ENCODE data around the gene KHDC1. TPM values are rescaled to one million over a fixed set of nuclear protein-coding genes. Genes with fewer than 3 reads are reported as not detected.
"Not testable (repeated sequence)": the region's sequence is repeated elsewhere in the genome, so short reads cannot be mapped to it uniquely, and the experiment has no call there.

KHDC1 gene
- total and polyA plus RNA-seq, 4 donors, result 5.0 to 19.4 (median 12.5) TPM

GRCh38 chr6:73200247-73200646, 62.7 kb downstream of the KHDC1 start:
- no CpG with 5 or more reads among the region's 3 CpGs for WGBS (ENCODE audit: insufficient coverage)
- H3K27ac ChIP-seq (ENCODE audit: low read depth, low read length), result no peak overlapping the region
- H3K9me3 ChIP-seq (ENCODE audit: control insufficient read depth, insufficient read depth, low read length), result no peaks in the 10 kb centered on the region
- H3K4me3 ChIP-seq (ENCODE audit: low read depth, low read length), result no peak overlapping the region
- H3K4me1 ChIP-seq (ENCODE audit: control insufficient read depth, insufficient read depth, low read length), result no peaks in the 10 kb centered on the region
- DNase-seq (ENCODE audit: low read depth in 4 of 6, low spot score in 6 of 6), result no peak
- no peaks in the 10 kb centered on the region for H3K36me3 ChIP-seq (ENCODE audit: control insufficient read depth, insufficient read depth, low read length)
- no peaks in the 10 kb centered on the region for H3K27me3 ChIP-seq (ENCODE audit: control insufficient read depth, insufficient read depth, low read length)

DNA sequence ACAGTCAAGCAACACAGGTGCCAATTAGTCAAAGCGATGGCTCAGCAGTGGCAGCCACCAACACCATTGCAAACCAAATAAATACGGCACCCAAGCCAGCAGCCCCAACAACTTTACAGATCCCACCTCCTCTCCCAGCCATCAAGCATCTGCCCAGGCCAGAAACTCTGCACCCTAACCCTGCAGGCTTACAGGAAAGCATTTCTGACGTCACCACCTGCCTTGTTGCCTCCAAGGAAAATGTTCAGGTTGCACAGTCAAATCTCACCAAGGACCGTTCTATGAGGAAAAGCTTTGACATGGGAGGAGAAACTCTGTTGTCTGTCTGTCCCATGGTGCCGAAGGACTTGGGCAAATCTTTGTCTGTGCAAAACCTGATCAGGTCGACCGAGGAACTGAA, 68.3 kb downstream of the KHDC1 start:
- H3K9me3 ChIP-seq (ENCODE audit: control insufficient read depth, insufficient read depth, low read length), result no peaks in the 10 kb centered on the region
- H3K27ac ChIP-seq (ENCODE audit: low read depth, low read length), result no peak overlapping the region
- no peak for DNase-seq (ENCODE audit: low read depth in 4 of 6, low spot score in 6 of 6)
- H3K4me3 ChIP-seq (ENCODE audit: low read depth, low read length), result no peak overlapping the region
- 94% methylated on average over 6 of the region's 7 CpGs for WGBS (ENCODE audit: insufficient coverage)
- peaks cover 3% of the 10 kb centered on the region for H3K36me3 ChIP-seq (ENCODE audit: control insufficient read depth, insufficient read depth, low read length)
- no peaks in the 10 kb centered on the region for H3K27me3 ChIP-seq (ENCODE audit: control insufficient read depth, insufficient read depth, low read length)
- no peaks in the 10 kb centered on the region for H3K4me1 ChIP-seq (ENCODE audit: control insufficient read depth, insufficient read depth, low read length)

GRCh38 chr6:73193302-73193701, 69.7 kb downstream of the KHDC1 start:
- DNase-seq (ENCODE audit: low read depth in 4 of 6, low spot score in 6 of 6); H3K27me3 ChIP-seq (ENCODE audit: control insufficient read depth, insufficient read depth, low read length); H3K4me1 ChIP-seq (ENCODE audit: control insufficient read depth, insufficient read depth, low read length); H3K36me3 ChIP-seq (ENCODE audit: control insufficient read depth, insufficient read depth, low read length); H3K9me3 ChIP-seq (ENCODE audit: control insufficient read depth, insufficient read depth, low read length); H3K27ac ChIP-seq (ENCODE audit: low read depth, low read length); H3K4me3 ChIP-seq (ENCODE audit: low read depth, low read length): not testable (repeated sequence)
- 100% methylated on average over 1 of the region's 4 CpGs for WGBS (ENCODE audit: insufficient coverage)

Small RNAs within 50 kb of the gene (small RNA-seq; reads per million reads assigned to genes)
- gene RPSAP41 (ENCODE audit: low replicate concordance), result not detected

Other genes starting within 250 kb of the KHDC1 start
- under 1 TPM in 1 of 2 donors, not detected in 1; 0.83 TPM for gene KHDC1L, start 37.7 kb downstream of the KHDC1 start, total RNA-seq
- 1 to 10 TPM; 1.6 to 2.0 TPM for gene KHDC1L, start 37.7 kb downstream of the KHDC1 start, polyA plus RNA-seq (ENCODE audit: insufficient read length in 2 of 2)
- gene DPPA5, start 91.1 kb upstream of the KHDC1 start, total RNA-seq, result not detected
- gene DPPA5, start 91.1 kb upstream of the KHDC1 start, polyA plus RNA-seq (ENCODE audit: insufficient read length in 2 of 2), result not detected
- gene KHDC3L, start 99.5 kb upstream of the KHDC1 start, total RNA-seq, result under 1 TPM in 1 of 2 donors, not detected in 1; 0.17 TPM
- gene KHDC3L, start 99.5 kb upstream of the KHDC1 start, polyA plus RNA-seq (ENCODE audit: insufficient read length in 2 of 2), result under 1 TPM; 0.53 to 0.59 TPM
- gene OOEP, start 106.7 kb upstream of the KHDC1 start, total RNA-seq, result under 1 TPM in 1 of 2 donors, not detected in 1; 0.11 TPM
- gene OOEP, start 106.7 kb upstream of the KHDC1 start, polyA plus RNA-seq (ENCODE audit: insufficient read length in 2 of 2), result not detected
- gene DDX43, start 131.6 kb upstream of the KHDC1 start, total RNA-seq, result 1 to 10 TPM in 1 of 2 donors, under 1 TPM in 1; 0.59 to 1.5 TPM
- under 1 TPM; 0.65 to 0.99 TPM for gene DDX43, start 131.6 kb upstream of the KHDC1 start, polyA plus RNA-seq (ENCODE audit: insufficient read length in 2 of 2)
- gene CGAS, start 189.1 kb upstream of the KHDC1 start, total RNA-seq, result 1 to 10 TPM; 5.1 to 7.4 TPM
- 1 to 10 TPM; 2.3 to 3.4 TPM for gene CGAS, start 189.1 kb upstream of the KHDC1 start, polyA plus RNA-seq (ENCODE audit: insufficient read length in 2 of 2)
- gene MTO1, start 198.5 kb upstream of the KHDC1 start, total RNA-seq, result 10 to 100 TPM; 25.9 to 31.4 TPM
- gene MTO1, start 198.5 kb upstream of the KHDC1 start, polyA plus RNA-seq (ENCODE audit: insufficient read length in 2 of 2), result 10 to 100 TPM; 18.3 to 19.4 TPM

Measured in spinal cord (tissue), 10 donors.